HS-27A (cell line): ENCODE results near the gene GRK2.
"Not testable (repeated sequence)": the region's sequence is repeated elsewhere in the genome, so short reads cannot be mapped to it uniquely, and the experiment has no call there.

Experiments used
- DNase-seq: peaks from one replicate; pipeline ENCODE4 v3.0.0-alpha.2; 2012; ENCODE audit warnings: low read depth, missing footprints

Gene GRK2

GRCh38 chr11:67254798-67255197 lies 11.5 kb upstream of the GRK2 start:
- no peak for DNase-seq

GRCh38 chr11:67255353-67255752 lies 10.9 kb upstream of the GRK2 start:
- no peak for DNase-seq

- no peak for DNase-seq
Measured at GRCh38 chr11:67255864-67256263, 10.4 kb upstream of the GRK2 start.

GRCh38 chr11:67256477-67257135 lies 9.7 kb upstream of the GRK2 start:
- DNase-seq, result no peak

- no peak for DNase-seq
Measured at GRCh38 chr11:67260406-67260805, 5.9 kb upstream of the GRK2 start.

GRCh38 chr11:67260885-67261639 lies 5.2 kb upstream of the GRK2 start:
- DNase-seq, result not testable (repeated sequence)

GRCh38 chr11:67261640-67261945 lies 4.7 kb upstream of the GRK2 start:
- DNase-seq, result no peak

- no peak for DNase-seq
Measured at GRCh38 chr11:67261946-67262681, 4.2 kb upstream of the GRK2 start.

GRCh38 chr11:67262731-67263675 lies 3.3 kb upstream of the GRK2 start:
- DNase-seq, result peak; percentile 68

GRCh38 chr11:67264260-67264659 lies 2.0 kb upstream of the GRK2 start:
- DNase-seq, result no peak

GRCh38 chr11:67264877-67265632 lies 1.2 kb upstream of the GRK2 start:
- no peak for DNase-seq

GRCh38 chr11:67265633-67266448 lies 432 bp upstream of the GRK2 start:
- DNase-seq, result no peak

- no peak for DNase-seq
Measured at GRCh38 chr11:67267188-67268080, 1.2 kb downstream of the GRK2 start.

GRCh38 chr11:67268081-67268961 lies 2.0 kb downstream of the GRK2 start:
- no peak for DNase-seq

- no peak for DNase-seq
Measured at GRCh38 chr11:67268962-67269268, 2.6 kb downstream of the GRK2 start.

- no peak for DNase-seq
Measured at GRCh38 chr11:67269401-67270255, 3.4 kb downstream of the GRK2 start.
